SK-N-SH treated with all-trans-retinoic acid at 6 μM for 48 hours (cell line): ENCODE data around the gene ACTN1.

Experiments
- ATAC-seq: fragments of 200-7000 bp; cut with Tn5 transposase; 3 replicates; pipeline ENCODE4 v1.9.1; 2020; ENCODE audit warnings: mild to moderate bottlenecking, moderate library complexity
- ARNTL ChIP-seq: fragments of 450-650 bp; formaldehyde crosslinking; IDR thresholded peaks from 2 replicates; pipeline ENCODE4 v1.5.0; 2020; ENCODE audit warnings: low read depth, mild to moderate bottlenecking, moderate library complexity, borderline replicate concordance
- BACH2 ChIP-seq: fragments of 250-450 bp; sonication (Bioruptor Pico); IDR thresholded peaks from 2 replicates; pipeline ENCODE4 v1.9.0; 2021; ENCODE audit warnings: mild to moderate bottlenecking, borderline replicate concordance
- CREB5 ChIP-seq: fragments of 250-450 bp; sonication (Bioruptor Pico); IDR thresholded peaks from 2 replicates; pipeline ENCODE4 v1.5.1; 2020; ENCODE audit warnings: low read depth, mild to moderate bottlenecking, moderate library complexity
- CSDC2 ChIP-seq: fragments of 250-450 bp; sonication (Bioruptor Pico); IDR thresholded peaks from 2 replicates; pipeline ENCODE4 v1.5.0; 2020; ENCODE audit warnings: mild to moderate bottlenecking, moderate library complexity
- CSRNP3 ChIP-seq: fragments of 250-450 bp; sonication (Bioruptor Pico); IDR thresholded peaks from 2 replicates; pipeline ENCODE4 v1.5.1; 2021; ENCODE audit warnings: mild to moderate bottlenecking, moderate library complexity
- ESRRG ChIP-seq: fragments of 250-450 bp; sonication (Bioruptor Pico); IDR thresholded peaks from 2 replicates; pipeline ENCODE4 v1.6.1; 2021; ENCODE audit warnings: mild to moderate bottlenecking
- GLIS3 ChIP-seq: fragments of 250-450 bp; sonication (Bioruptor Pico); IDR thresholded peaks from 2 replicates; pipeline ENCODE4 v1.5.0; 2020; ENCODE audit warnings: mild to moderate bottlenecking, moderate library complexity
- ISL1 ChIP-seq: fragments of 250-450 bp; sonication (Bioruptor Pico); IDR thresholded peaks from 2 replicates; pipeline ENCODE4 v2.1.2; 2022; ENCODE audit warnings: mild to moderate bottlenecking, moderate library complexity
- OSR1 ChIP-seq: fragments of 250-450 bp; sonication (Bioruptor Pico); IDR thresholded peaks from 2 replicates; pipeline ENCODE4 v1.8.0; 2022; ENCODE audit warnings: moderate library complexity, mild to moderate bottlenecking, inconsistent platforms
- PATZ1 ChIP-seq: fragments of 250-450 bp; sonication (Bioruptor Pico); IDR thresholded peaks from 2 replicates; pipeline ENCODE4 v1.8.0; 2020; ENCODE audit warnings: mild to moderate bottlenecking, moderate library complexity, borderline replicate concordance
- PPARA ChIP-seq: fragments of 250-450 bp; sonication (Bioruptor Pico); IDR thresholded peaks from 2 replicates; pipeline ENCODE4 v1.5.0; 2020; ENCODE audit warnings: mild to moderate bottlenecking, borderline replicate concordance
- RARB ChIP-seq: fragments of 250-450 bp; sonication (Bioruptor Pico); IDR thresholded peaks from 2 replicates; pipeline ENCODE4 v1.8.0; 2021; ENCODE audit warnings: mild to moderate bottlenecking, moderate library complexity
- SNAI2 ChIP-seq: fragments of 250-450 bp; sonication (Bioruptor Pico); IDR thresholded peaks from 2 replicates; pipeline ENCODE4 v1.5.0; 2020; ENCODE audit warnings: mild to moderate bottlenecking, moderate library complexity
- TCF4 ChIP-seq: fragments of 250-450 bp; sonication (Bioruptor Pico); IDR thresholded peaks from 2 replicates; pipeline ENCODE4 v1.8.0; 2021; ENCODE audit warnings: mild to moderate bottlenecking, moderate library complexity, borderline replicate concordance
- TOX ChIP-seq: fragments of 250-450 bp; sonication (Bioruptor Pico); IDR thresholded peaks from 2 replicates; pipeline ENCODE4 v1.8.0; 2021; ENCODE audit warnings: mild to moderate bottlenecking, moderate library complexity, borderline replicate concordance
- TSHZ2 ChIP-seq: fragments of 250-450 bp; sonication (Bioruptor Pico); IDR thresholded peaks from 2 replicates; pipeline ENCODE4 v1.5.0; 2020; ENCODE audit warnings: mild to moderate bottlenecking, moderate library complexity
- ZC3H10 ChIP-seq: fragments of 250-450 bp; sonication (Bioruptor Pico); IDR thresholded peaks from 2 replicates; pipeline ENCODE4 v1.5.1; 2021; ENCODE audit warnings: mild to moderate bottlenecking, moderate library complexity
- ZFP3 ChIP-seq: fragments of 250-450 bp; sonication (Bioruptor Pico); IDR thresholded peaks from 2 replicates; pipeline ENCODE4 v1.5.0; 2020; ENCODE audit warnings: mild to moderate bottlenecking, moderate library complexity
- ZFP30 ChIP-seq: fragments of 450-650 bp; formaldehyde crosslinking; IDR thresholded peaks from 2 replicates; pipeline ENCODE4 v1.5.0; 2022; ENCODE audit warnings: mild to moderate bottlenecking, moderate library complexity
- ZNF565 ChIP-seq: fragments of 450-650 bp; formaldehyde crosslinking; conservative IDR thresholded peaks from 2 replicates; pipeline ENCODE4 v1.5.0; 2020; ENCODE audit warnings: low read depth, mild to moderate bottlenecking, moderate library complexity
- ZNF70 ChIP-seq: fragments of 450-650 bp; formaldehyde crosslinking; IDR thresholded peaks from 2 replicates; pipeline ENCODE4 v1.5.0; 2020; ENCODE audit warnings: mild to moderate bottlenecking, moderate library complexity
- ZNF8 ChIP-seq: fragments of 450-650 bp; formaldehyde crosslinking; IDR thresholded peaks from 2 replicates; pipeline ENCODE4 v1.5.0; 2020; ENCODE audit warnings: mild to moderate bottlenecking, moderate library complexity

ACTN1 gene

GRCh38 chr14:69003626-69004025 is 24.5 kb upstream of the ACTN1 start:
- no peak for ATAC-seq
- TF ChIP-seq PPARA (CRISPR knock-in tag) = no peak
- TF ChIP-seq OSR1 (CRISPR knock-in tag) = no peak
- TF ChIP-seq TSHZ2 (CRISPR knock-in tag) = no peak
- no peak for TF ChIP-seq CREB5 (CRISPR knock-in tag)
- TF ChIP-seq ZNF70 = no peak
- TF ChIP-seq SNAI2 = no peak
- no peak for TF ChIP-seq TOX (CRISPR knock-in tag)
- TF ChIP-seq ZNF565 (CRISPR knock-in tag) = no peak
- no peak for TF ChIP-seq BACH2 (CRISPR knock-in tag)
- no peak for TF ChIP-seq ESRRG (CRISPR knock-in tag)
- no peak for TF ChIP-seq RARB (CRISPR knock-in tag)
- TF ChIP-seq ARNTL (CRISPR knock-in tag) = no peak
- TF ChIP-seq GLIS3 (CRISPR knock-in tag) = no peak
- TF ChIP-seq CSRNP3 = no peak
- TF ChIP-seq ZFP3 (CRISPR knock-in tag) = no peak
- TF ChIP-seq PATZ1 (CRISPR knock-in tag) = no peak
- no peak for TF ChIP-seq ZNF8

GRCh38 chr14:69002069-69002468 is 23.0 kb upstream of the ACTN1 start:
- TF ChIP-seq OSR1 (CRISPR knock-in tag) (no peak), CSDC2 (CRISPR knock-in tag) (no peak), ZNF8 (no peak), ZNF70 (no peak), GLIS3 (CRISPR knock-in tag) (no peak), CREB5 (CRISPR knock-in tag) (no peak), ZNF565 (CRISPR knock-in tag) (no peak)
- ATAC-seq = 0 out of 3 replicates have a peak, but pooled peaks have one; percentile 25

- TF ChIP-seq ZFP3 (CRISPR knock-in tag) (no peak), ISL1 (CRISPR knock-in tag) (no peak), ZNF8 (no peak), PPARA (CRISPR knock-in tag) (no peak), TOX (CRISPR knock-in tag) (no peak)
- TF ChIP-seq, all 23 proteins: peak for 0
- ATAC-seq = no peak
Measured at GRCh38 chr14:69001375-69001774, 22.3 kb upstream of the ACTN1 start.

GRCh38 chr14:68998062-68998461 is 19.0 kb upstream of the ACTN1 start:
- ATAC-seq = no peak
- no peak for TF ChIP-seq SNAI2
- no peak for TF ChIP-seq ZFP30 (CRISPR knock-in tag)
- no peak for TF ChIP-seq ZC3H10 (CRISPR knock-in tag)
- TF ChIP-seq ISL1 (CRISPR knock-in tag) = no peak
- TF ChIP-seq CSRNP3 = no peak
- no peak for TF ChIP-seq TCF4
- TF ChIP-seq BACH2 (CRISPR knock-in tag) = no peak
- no peak for TF ChIP-seq GLIS3 (CRISPR knock-in tag)
- no peak for TF ChIP-seq ZNF70
- no peak for TF ChIP-seq OSR1 (CRISPR knock-in tag)
- TF ChIP-seq PATZ1 (CRISPR knock-in tag) = no peak
- TF ChIP-seq RARB (CRISPR knock-in tag) = no peak
- TF ChIP-seq ZNF8 = no peak
